Measurements from ENCODE around the gene WDR47. TPM values are rescaled to one million over a fixed set of nuclear protein-coding genes. Genes with fewer than 3 reads are reported as not detected.

Gene WDR47
- total RNA-seq, 4 donors from 2014 or later: 13.3 to 22.7 (median 18.3) TPM

DNA sequence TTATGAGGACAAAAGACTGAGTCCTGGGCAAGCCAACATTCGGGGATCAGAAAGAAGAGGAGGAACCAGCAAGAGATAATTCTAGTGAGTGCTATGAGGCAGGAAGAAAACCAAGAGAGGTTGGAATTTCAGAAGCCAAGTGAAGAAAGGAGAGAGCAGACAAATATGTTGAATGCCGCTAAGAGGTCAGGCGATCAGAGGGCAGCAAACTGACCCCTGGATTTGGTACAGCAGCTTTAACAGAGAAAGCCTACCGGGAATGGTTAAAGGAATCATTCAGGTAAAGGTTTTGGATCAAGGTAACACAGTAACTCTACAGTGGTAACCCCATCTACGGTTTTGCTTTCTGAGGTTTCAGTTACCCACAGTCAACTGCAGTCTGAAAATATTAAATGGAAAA is 84.0 kb downstream of the WDR47 start:
- Histone ChIP-seq H3K27ac (no peak overlapping the region), H3K27me3 (no peaks in the 10 kb centered on the region), H3K4me1 (peaks cover 15 to 43% (median 18%) of the 10 kb centered on the region in 3 donors), H3K9me3 (no peaks in the 10 kb centered on the region), H3K36me3 (peaks cover 0 to 38% (median 0%) of the 10 kb centered on the region in 3 donors), H3K4me3 (no peak overlapping the region)
- WGBS, 2 donors: 86 to 95% methylated on average over 5 of the region's 5 CpGs
- intact Hi-C loops (cut with DNase I): no loop called here
- DNase-seq: no peak
- TF ChIP-seq, protein P1, sequence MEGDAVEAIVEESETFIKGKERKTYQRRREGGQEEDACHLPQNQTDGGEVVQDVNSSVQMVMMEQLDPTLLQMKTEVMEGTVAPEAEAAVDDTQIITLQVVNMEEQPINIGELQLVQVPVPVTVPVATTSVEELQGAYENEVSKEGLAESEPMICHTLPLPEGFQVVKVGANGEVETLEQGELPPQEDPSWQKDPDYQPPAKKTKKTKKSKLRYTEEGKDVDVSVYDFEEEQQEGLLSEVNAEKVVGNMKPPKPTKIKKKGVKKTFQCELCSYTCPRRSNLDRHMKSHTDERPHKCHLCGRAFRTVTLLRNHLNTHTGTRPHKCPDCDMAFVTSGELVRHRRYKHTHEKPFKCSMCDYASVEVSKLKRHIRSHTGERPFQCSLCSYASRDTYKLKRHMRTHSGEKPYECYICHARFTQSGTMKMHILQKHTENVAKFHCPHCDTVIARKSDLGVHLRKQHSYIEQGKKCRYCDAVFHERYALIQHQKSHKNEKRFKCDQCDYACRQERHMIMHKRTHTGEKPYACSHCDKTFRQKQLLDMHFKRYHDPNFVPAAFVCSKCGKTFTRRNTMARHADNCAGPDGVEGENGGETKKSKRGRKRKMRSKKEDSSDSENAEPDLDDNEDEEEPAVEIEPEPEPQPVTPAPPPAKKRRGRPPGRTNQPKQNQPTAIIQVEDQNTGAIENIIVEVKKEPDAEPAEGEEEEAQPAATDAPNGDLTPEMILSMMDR (IDR thresholded peaks at IDR 0.05): no peak
- no peak for TF ChIP-seq POLR2A (IDR thresholded peaks at IDR 0.05)

DNA sequence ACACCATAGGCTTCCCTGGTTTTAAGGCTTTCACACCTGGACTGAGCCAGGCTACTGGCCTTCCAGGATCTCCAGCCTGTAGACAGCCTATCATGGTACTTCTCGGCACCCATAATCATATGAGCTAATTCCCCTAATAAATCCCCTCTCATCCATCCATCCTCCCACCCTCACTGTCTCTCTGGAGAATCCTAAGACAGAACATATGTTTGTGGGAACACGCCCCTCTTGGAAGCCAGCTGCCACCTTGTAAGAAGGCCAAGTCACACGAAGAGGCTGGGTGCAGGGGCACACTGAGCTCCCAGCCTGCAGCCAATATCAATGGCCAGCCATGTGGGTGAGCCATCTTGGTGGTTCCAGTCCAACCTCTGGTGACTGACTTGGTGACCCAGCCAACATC is 86.0 kb downstream of the WDR47 start:
- no peaks in the 10 kb centered on the region for H3K9me3 ChIP-seq
- no peak overlapping the region for H3K27ac ChIP-seq
- intact Hi-C loops (cut with DNase I): no loop called here
- WGBS, 2 donors: 61 to 86% methylated on average over 1 to 2 of the region's 3 CpGs
- H3K36me3 ChIP-seq: peaks cover 0 to 38% (median 0%) of the 10 kb centered on the region in 3 donors
- TF ChIP-seq, protein P1 (IDR thresholded peaks at IDR 0.05): no peak
- no peak for TF ChIP-seq POLR2A (IDR thresholded peaks at IDR 0.05)
- no peaks in the 10 kb centered on the region for H3K27me3 ChIP-seq
- no peak for DNase-seq
- H3K4me1 ChIP-seq: peaks cover 2 to 25% (median 5%) of the 10 kb centered on the region in 3 donors
- no peak overlapping the region for H3K4me3 ChIP-seq

DNA sequence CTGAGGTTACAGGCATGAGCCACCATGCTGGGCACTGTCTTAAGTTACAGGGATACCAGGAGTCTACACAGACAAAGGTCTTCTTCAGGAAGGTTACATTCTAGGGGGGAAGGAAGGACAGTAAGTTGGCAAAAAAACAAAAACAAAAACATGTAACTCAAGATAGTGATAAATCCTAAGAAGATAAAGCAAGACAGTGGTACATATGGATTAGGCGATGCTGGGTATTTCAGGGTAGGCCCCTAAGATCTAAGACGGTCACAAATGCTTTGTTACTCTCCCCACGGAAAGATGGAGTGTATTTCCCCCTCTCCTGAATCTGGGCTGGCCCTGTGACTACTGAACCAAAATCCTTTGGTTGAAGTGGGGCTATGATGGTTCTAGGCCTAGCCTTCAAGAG is 86.8 kb downstream of the WDR47 start:
- WGBS, 2 donors: 92 to 96% methylated on average over 2 to 3 of the region's 3 CpGs
- H3K4me3 ChIP-seq: no peak overlapping the region
- intact Hi-C loops (cut with DNase I): no loop called here
- no peaks in the 10 kb centered on the region for H3K27me3 ChIP-seq
- peaks cover 0 to 38% (median 0%) of the 10 kb centered on the region in 3 donors for H3K36me3 ChIP-seq
- DNase-seq: no peak
- H3K27ac ChIP-seq: no peak overlapping the region
- TF ChIP-seq POLR2A (IDR thresholded peaks at IDR 0.05): no peak
- TF ChIP-seq, protein P1 (IDR thresholded peaks at IDR 0.05): no peak
- peaks cover 2 to 20% (median 5%) of the 10 kb centered on the region in 3 donors for H3K4me1 ChIP-seq
- no peaks in the 10 kb centered on the region for H3K9me3 ChIP-seq

DNA sequence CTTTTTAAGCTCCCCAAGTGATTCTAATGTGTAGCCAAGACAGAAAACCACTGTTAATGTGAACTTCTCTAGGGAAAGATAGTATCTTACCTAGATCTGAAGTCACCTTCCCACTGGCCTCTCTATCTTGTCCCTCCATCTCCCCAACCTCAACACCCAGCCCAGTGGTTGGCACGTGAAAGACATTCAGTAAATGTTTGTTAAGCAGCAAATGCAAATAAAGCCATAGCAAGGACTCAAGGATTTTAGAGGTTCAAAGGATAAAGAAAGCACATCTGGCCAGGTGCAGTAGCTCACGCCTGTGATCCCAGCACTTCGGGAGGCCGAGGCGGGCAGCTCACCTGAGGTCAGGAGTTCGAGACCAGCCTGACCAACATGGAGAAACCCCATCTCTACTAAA is 88.5 kb downstream of the WDR47 start:
- DNase-seq: no peak

DNA sequence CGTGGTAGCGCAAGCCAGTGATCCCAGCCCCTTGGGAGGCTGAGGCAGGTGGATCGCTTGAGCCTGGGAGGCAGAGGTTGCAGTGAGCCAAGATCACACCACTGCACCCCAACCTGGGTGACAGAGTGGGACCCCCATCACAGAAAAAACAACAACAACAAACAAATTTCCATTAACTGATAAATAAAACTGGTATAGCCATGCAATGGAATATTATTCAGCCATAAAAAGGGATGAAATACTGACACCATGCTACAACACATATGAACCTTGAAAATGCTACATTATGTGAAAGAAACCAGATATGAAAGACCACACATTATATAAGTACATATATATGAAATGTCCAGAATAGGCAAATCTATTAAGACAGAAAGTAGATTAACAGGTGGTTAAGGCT is 90.7 kb downstream of the WDR47 start:
- TF ChIP-seq, protein P1 (IDR thresholded peaks at IDR 0.05): no peak
- no peaks in the 10 kb centered on the region for H3K27me3 ChIP-seq
- WGBS, 2 donors: 96% methylated on average over 3 of the region's 3 CpGs
- peaks cover 5 to 18% (median 6%) of the 10 kb centered on the region in 3 donors for H3K4me1 ChIP-seq
- H3K36me3 ChIP-seq: peaks cover 0 to 35% (median 8%) of the 10 kb centered on the region in 3 donors
- no peaks in the 10 kb centered on the region for H3K9me3 ChIP-seq
- no peak overlapping the region for H3K4me3 ChIP-seq
- H3K27ac ChIP-seq: no peak overlapping the region
- intact Hi-C loops (cut with DNase I): no loop called here
- no peak for DNase-seq

More for the DNA sequence above, 88.5 kb downstream of the WDR47 start:
- H3K27ac ChIP-seq: no peak overlapping the region
- intact Hi-C loops (cut with DNase I): no loop called here
- no peak for TF ChIP-seq POLR2A (IDR thresholded peaks at IDR 0.05)
- TF ChIP-seq, protein P1 (IDR thresholded peaks at IDR 0.05): no peak
- no peaks in the 10 kb centered on the region for H3K9me3 ChIP-seq
- peaks cover 0 to 33% (median 0%) of the 10 kb centered on the region in 3 donors for H3K36me3 ChIP-seq
- WGBS, 2 donors: 89 to 93% methylated on average over 5 to 6 of the region's 6 CpGs
- no peak overlapping the region for H3K4me3 ChIP-seq
- H3K27me3 ChIP-seq: no peaks in the 10 kb centered on the region
- H3K4me1 ChIP-seq: peaks cover 6 to 21% (median 6%) of the 10 kb centered on the region in 3 donors
